GM12891 (cell line): Measurements from ENCODE around the gene PTH2R.

Experiments
- PAX5 ChIP-seq: IDR thresholded peaks from 2 replicates; pipeline ENCODE4 v1.6.1; 2011; ENCODE audit warnings: low read length, moderate library complexity, mild to moderate bottlenecking; ENCODE audit not compliant: insufficient read depth, severe bottlenecking
- POLR2A ChIP-seq: IDR thresholded peaks from 2 replicates; pipeline ENCODE4 v1.6.1; 2011; ENCODE audit warnings: low read depth, low read length, control low read depth
- POLR2AphosphoS5 ChIP-seq: IDR thresholded peaks from 2 replicates; pipeline ENCODE4 v1.6.1; 2011; ENCODE audit warnings: low read depth, low read length, control low read depth
- TAF1 ChIP-seq: IDR thresholded peaks from 2 replicates; pipeline ENCODE4 v1.6.1; 2011; ENCODE audit warnings: low read depth, low read length, control low read depth

GRCh38 chr2:208426412-208427045 is 19.9 kb downstream of the PTH2R start:
- no peak for TF ChIP-seq POLR2AphosphoS5
- no peak for TF ChIP-seq POLR2A
- TF ChIP-seq PAX5 = no peak
- no peak for TF ChIP-seq TAF1
